Effector memory CD8-positive, alpha-beta T cell (primary cell): ENCODE data around the gene FAM107B.
"Not testable (repeated sequence)": the region's sequence is repeated elsewhere in the genome, so short reads cannot be mapped to it uniquely, and the experiment has no call there.

Source experiments
- ATAC-seq: fragments of 150-1000 bp; cut with Tn5 transposase; replicated peaks from 2 replicates; pipeline ENCODE4 v1.10.0; 2021; ENCODE audit warnings: mild to moderate bottlenecking, moderate library complexity
- DNase-seq, 3 experiments: peaks; one replicate each; pipeline ENCODE4 v3.0.0; 2021
- H3K27ac Mint-ChIP-seq, 2 donors: one replicate each; pipeline ENCODE4 v1.8.0; 2022; ENCODE audit warnings: mild to moderate bottlenecking in 2 of 2, mixed read lengths in 2 of 2, moderate library complexity in 2 of 2
- H3K27me3 Mint-ChIP-seq, 2 donors: one replicate each; pipeline ENCODE4 v1.8.0; 2022; ENCODE audit warnings: mixed read lengths in 2 of 2
- H3K36me3 Mint-ChIP-seq: one replicate; pipeline ENCODE4 v1.8.0; 2022; ENCODE audit warnings: mild to moderate bottlenecking, moderate library complexity, mixed read lengths; ENCODE audit not compliant: insufficient read depth
- H3K4me1 Mint-ChIP-seq, 2 donors: one replicate each; pipeline ENCODE4 v1.8.0; 2022; ENCODE audit warnings: low read depth in 2 of 2, mixed read lengths in 2 of 2
- H3K4me3 Mint-ChIP-seq, 2 donors: one replicate each; pipeline ENCODE4 v1.8.0; 2022; ENCODE audit warnings: mild to moderate bottlenecking in 2 of 2, mixed read lengths in 2 of 2, moderate library complexity in 2 of 2
- H3K9me3 Mint-ChIP-seq, 2 donors: one replicate each; pipeline ENCODE4 v1.8.0; 2022; ENCODE audit warnings: mixed read lengths in 2 of 2

The FAM107B gene

DNA sequence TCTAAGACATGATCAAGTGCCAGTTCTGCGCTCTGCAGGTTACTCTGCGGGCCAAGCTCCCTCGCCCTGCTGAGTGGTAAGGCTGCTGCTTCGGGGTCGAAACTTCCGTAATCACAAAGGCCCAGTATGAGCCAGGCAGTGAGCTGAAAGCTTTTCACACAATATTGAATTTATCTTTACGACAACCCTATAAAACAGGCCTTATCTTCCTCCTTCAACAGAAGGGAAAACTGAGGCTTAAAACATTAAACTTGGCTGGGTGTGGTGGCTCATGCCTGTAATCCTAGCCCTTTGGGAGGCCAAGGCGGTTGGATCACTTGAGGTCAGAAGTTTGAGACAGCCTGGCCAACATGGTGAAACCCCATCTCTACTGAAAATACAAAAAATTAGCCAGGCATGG lies 83.3 kb downstream of the FAM107B start:
- peaks cover 2% of the 10 kb centered on the region for H3K36me3 Mint-ChIP-seq
- H3K9me3 Mint-ChIP-seq, result no peaks in the 10 kb centered on the region
- DNase-seq (no peak), ATAC-seq (no peak)
- H3K4me3 Mint-ChIP-seq, result no peak overlapping the region
- H3K27ac Mint-ChIP-seq, result no peak overlapping the region
- H3K27me3 Mint-ChIP-seq, result peaks cover 0 to 7% of the 10 kb centered on the region in 2 donors
- peaks cover 1 to 9% of the 10 kb centered on the region in 2 donors for H3K4me1 Mint-ChIP-seq

GRCh38 chr10:14688606-14689005 lies 86.1 kb downstream of the FAM107B start:
- H3K27ac Mint-ChIP-seq, result no peak overlapping the region
- no peaks in the 10 kb centered on the region for H3K36me3 Mint-ChIP-seq
- H3K4me1 Mint-ChIP-seq, result peaks cover 1 to 9% of the 10 kb centered on the region in 2 donors
- peaks cover 0 to 7% of the 10 kb centered on the region in 2 donors for H3K27me3 Mint-ChIP-seq
- H3K4me3 Mint-ChIP-seq, result no peak overlapping the region
- DNase-seq (no peak), ATAC-seq (no peak)
- no peaks in the 10 kb centered on the region for H3K9me3 Mint-ChIP-seq

DNA sequence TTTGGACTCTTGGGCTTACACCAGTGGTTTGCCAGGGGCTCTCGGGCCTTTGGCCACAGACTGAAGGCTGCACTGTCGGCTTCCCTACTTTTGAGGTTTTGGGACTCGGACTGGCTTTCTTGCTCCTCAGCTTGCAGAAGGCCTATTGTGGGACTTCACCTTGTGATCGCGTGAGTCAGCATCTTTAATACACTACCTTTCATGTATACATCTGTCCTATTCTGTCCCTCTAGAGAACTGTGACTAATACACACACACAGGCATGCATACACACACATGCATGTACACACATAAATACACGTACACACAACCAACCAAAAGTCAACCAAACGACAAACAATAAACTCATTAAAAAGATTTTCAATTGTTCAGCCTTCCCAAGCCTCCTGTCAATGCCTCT lies 86.5 kb downstream of the FAM107B start:
- H3K27ac Mint-ChIP-seq, result not testable (repeated sequence)

DNA sequence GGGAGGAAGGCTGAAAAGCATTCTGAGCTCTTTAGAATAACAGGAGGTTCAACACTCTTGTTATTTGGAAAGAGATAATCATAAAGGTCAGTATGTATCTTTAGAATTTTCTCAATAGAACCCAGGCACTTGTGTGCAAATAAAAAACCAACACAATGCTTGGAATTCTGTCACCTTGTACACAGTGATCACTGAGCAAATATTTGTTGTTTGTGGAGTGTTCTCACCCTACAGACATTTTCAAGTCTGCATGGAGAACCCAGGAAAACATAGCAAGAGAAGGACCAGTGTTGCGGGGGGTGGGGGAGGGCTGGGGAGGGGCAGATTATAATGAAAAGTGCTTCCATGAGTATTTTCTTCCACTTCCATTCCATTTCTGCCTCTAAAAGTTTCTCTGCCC lies 87.4 kb downstream of the FAM107B start:
- Mint-ChIP-seq H3K4me1 (peaks cover 1 to 5% of the 10 kb centered on the region in 2 donors), H3K9me3 (no peaks in the 10 kb centered on the region), H3K27me3 (peaks cover 0 to 7% of the 10 kb centered on the region in 2 donors), H3K36me3 (no peaks in the 10 kb centered on the region), H3K27ac (no peak overlapping the region), H3K4me3 (no peak overlapping the region)
- ATAC-seq, result no peak
- no peak for DNase-seq

More for the DNA sequence above, 86.5 kb downstream of the FAM107B start:
- H3K36me3 Mint-ChIP-seq, H3K27me3 Mint-ChIP-seq, H3K9me3 Mint-ChIP-seq, H3K4me1 Mint-ChIP-seq, H3K4me3 Mint-ChIP-seq, DNase-seq, ATAC-seq: not testable (repeated sequence)

DNA sequence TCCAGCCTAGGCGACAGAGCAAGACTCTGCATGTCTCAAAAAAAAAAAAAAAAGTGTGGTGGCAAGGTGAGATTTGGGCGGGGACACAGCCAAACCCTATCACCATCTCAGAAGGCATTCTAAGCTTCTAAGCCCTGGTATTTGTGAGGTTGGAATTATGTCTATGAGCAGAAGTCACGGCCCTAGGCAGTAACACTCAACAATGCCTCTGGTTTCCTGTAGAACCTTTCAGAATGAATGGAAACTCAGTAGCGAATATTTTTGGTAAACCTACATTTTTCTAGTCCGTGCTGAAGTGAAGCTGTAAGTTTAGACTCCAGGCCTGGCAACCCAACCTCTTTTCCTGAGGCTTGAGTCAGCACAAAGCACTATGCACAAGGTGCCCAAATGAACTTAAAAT lies 88.3 kb downstream of the FAM107B start:
- no peak overlapping the region for H3K4me3 Mint-ChIP-seq
- no peaks in the 10 kb centered on the region for H3K27me3 Mint-ChIP-seq
- H3K36me3 Mint-ChIP-seq, result no peaks in the 10 kb centered on the region
- DNase-seq, result no peak
- ATAC-seq, result no peak
- no peak overlapping the region for H3K27ac Mint-ChIP-seq
- no peaks in the 10 kb centered on the region for H3K9me3 Mint-ChIP-seq
- peaks cover 0 to 1% of the 10 kb centered on the region in 2 donors for H3K4me1 Mint-ChIP-seq

DNA sequence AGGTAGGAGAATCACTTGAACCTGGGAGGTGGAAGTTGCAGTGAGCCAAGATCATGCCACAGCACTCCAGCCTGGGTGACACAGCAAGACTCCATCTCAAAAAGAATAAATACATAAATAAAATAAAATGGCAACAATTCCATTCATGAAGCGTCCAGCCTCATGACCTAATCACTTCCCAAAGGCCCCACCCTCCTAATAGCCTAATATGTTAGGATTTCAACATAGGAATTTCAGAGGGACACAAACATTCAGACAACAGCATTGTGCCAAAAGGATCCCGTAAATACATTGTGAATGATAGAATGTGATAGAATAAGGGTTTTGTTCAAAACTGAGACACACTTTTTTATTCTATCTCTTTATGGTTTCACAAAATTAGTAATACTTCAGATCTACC lies 90.3 kb downstream of the FAM107B start:
- Mint-ChIP-seq H3K27ac (no peak overlapping the region), H3K9me3 (no peaks in the 10 kb centered on the region), H3K4me1 (peaks cover 0 to 1% of the 10 kb centered on the region in 2 donors), H3K36me3 (no peaks in the 10 kb centered on the region), H3K27me3 (no peaks in the 10 kb centered on the region), H3K4me3 (no peak overlapping the region)
- ATAC-seq (no peak), DNase-seq (no peak)

DNA sequence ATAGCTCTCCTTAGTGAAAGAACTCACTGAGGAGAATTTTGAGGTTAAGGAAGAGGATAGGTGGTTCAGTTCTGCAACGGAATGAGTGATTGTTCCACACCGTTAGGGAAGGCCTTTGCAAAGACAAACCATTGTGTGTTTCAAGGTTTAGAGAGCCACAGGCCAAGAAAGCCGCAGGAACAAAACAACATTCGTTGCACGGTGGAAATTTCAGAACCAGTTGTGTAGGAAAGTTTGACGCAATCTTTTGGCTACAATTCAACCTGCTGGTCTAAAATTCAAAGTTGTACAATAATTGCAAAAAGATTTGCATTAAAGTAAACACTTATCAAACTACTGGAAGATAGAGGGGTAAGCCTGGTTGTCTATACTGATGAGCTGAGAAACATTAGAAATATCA lies 91.4 kb downstream of the FAM107B start:
- Mint-ChIP-seq H3K9me3 (no peaks in the 10 kb centered on the region), H3K36me3 (no peaks in the 10 kb centered on the region), H3K4me1 (peaks cover 0 to 1% of the 10 kb centered on the region in 2 donors), H3K4me3 (no peak overlapping the region), H3K27ac (no peak overlapping the region), H3K27me3 (no peaks in the 10 kb centered on the region)
- ATAC-seq (no peak), DNase-seq (no peak)

DNA sequence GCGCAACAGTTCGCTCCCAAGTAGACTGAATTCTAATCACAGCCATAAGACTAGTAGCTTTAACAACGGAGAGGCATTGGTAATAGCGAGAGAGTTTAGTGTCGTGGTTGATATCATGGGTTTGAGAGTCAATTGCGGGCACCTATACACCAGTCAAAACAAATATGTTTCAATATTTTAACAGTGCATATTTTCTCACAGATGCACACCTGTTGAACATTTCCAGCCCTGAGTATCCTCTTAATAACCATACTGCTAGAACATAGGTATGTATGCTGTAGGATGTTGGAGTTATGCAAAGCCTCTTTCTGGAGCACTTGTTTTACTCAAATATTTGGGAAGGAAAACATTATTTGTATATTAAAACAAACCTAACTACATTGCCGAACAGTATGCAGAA lies 92.9 kb downstream of the FAM107B start:
- Mint-ChIP-seq H3K4me3 (no peak overlapping the region), H3K4me1 (no peaks in the 10 kb centered on the region), H3K27ac (no peak overlapping the region), H3K36me3 (no peaks in the 10 kb centered on the region), H3K27me3 (no peaks in the 10 kb centered on the region), H3K9me3 (no peaks in the 10 kb centered on the region)
- ATAC-seq (no peak), DNase-seq (no peak)

DNA sequence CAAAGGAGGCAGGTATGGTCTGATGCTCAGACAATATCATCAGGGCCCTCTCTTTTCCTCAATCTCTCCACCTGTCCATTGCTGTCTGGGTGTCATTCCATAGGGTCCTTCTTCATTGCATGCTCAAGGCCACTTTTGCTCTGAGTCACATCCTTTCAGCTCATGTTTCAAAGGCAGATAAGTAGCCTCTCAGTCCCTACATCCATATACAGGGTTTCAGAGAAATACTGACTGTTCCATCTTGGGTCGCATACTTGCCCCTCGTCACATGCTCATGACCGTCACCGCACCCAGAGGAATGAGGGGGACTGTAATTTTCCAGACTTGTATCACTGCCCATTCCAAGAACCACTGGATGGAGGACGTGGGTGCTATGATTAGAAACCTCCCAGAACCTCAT lies 93.4 kb downstream of the FAM107B start:
- no peak overlapping the region for H3K27ac Mint-ChIP-seq
- H3K36me3 Mint-ChIP-seq, result no peaks in the 10 kb centered on the region
- DNase-seq, result no peak
- H3K4me1 Mint-ChIP-seq, result no peaks in the 10 kb centered on the region
- no peak overlapping the region for H3K4me3 Mint-ChIP-seq
- no peaks in the 10 kb centered on the region for H3K9me3 Mint-ChIP-seq
- ATAC-seq, result no peak
- no peaks in the 10 kb centered on the region for H3K27me3 Mint-ChIP-seq

GRCh38 chr10:14678637-14679036 lies 96.1 kb downstream of the FAM107B start:
- Mint-ChIP-seq H3K27ac (no peak overlapping the region), H3K4me1 (no peaks in the 10 kb centered on the region), H3K36me3 (no peaks in the 10 kb centered on the region), H3K4me3 (no peak overlapping the region), H3K9me3 (no peaks in the 10 kb centered on the region), H3K27me3 (no peaks in the 10 kb centered on the region)
- DNase-seq, result no peak
- ATAC-seq, result no peak

DNA sequence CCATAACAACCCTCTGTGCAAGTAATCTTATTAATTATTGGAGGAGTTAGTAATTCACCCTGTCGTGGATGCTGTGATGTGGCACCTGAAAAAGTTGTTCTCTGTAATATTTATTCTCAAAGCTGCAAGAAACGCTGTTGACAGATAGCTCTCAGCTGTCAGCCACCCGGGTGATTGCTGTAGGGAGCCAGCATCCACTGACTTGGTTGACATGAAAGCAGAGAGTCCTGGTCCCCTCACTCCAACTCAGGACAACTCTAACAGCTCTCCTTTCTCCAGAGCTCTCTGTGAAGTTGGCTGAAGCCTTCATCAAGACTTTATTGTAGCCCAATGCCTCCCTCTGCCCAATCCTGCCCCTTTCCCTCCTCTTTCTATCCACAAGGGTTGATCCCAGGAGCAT lies 98.0 kb downstream of the FAM107B start:
- H3K36me3 Mint-ChIP-seq, result no peaks in the 10 kb centered on the region
- no peak overlapping the region for H3K27ac Mint-ChIP-seq

GRCh38 chr10:14674376-14675050 lies 100.2 kb downstream of the FAM107B start:
- H3K4me3 Mint-ChIP-seq, result no peak overlapping the region
- DNase-seq, result no peak
- no peaks in the 10 kb centered on the region for H3K9me3 Mint-ChIP-seq
- ATAC-seq, result no peak
- no peaks in the 10 kb centered on the region for H3K36me3 Mint-ChIP-seq
- no peaks in the 10 kb centered on the region for H3K27me3 Mint-ChIP-seq
- peaks cover 0 to 2% of the 10 kb centered on the region in 2 donors for H3K4me1 Mint-ChIP-seq
- H3K27ac Mint-ChIP-seq, result no peak overlapping the region

More for the DNA sequence above, 98.0 kb downstream of the FAM107B start:
- H3K9me3 Mint-ChIP-seq, result no peaks in the 10 kb centered on the region
- DNase-seq (no peak), ATAC-seq (no peak)
- H3K4me3 Mint-ChIP-seq, result no peak overlapping the region
- H3K27me3 Mint-ChIP-seq, result no peaks in the 10 kb centered on the region
- H3K4me1 Mint-ChIP-seq, result no peaks in the 10 kb centered on the region

DNA sequence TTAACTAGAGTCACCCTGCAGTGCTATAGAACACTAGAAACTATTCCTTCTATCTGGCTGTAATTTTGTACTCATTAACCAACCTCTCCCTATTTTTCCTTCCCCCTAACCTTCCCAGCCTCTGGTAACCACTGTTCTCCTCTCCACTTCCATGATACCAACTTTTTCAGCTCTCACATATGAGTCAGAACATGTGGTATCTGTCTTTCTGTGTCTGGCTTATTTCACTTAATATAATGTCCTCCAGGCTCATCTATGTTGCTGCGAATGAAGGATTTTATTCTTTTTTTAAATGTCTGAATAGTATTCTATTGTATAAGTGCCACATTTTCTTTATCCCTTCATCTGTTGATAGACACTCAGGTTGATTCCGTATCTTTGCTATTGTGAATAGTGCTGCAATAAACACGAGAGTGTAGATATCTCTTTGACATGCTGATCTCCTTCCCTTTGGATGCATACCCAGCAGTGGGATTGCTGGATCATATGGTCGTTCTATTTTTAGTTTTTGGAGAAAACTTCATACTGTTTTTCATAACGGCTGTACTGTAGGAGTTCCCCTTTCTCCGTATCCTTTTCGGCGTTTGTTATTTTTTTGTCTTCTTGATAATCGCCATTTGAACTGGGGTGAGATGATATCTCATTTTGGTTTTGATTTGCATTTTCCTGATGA lies 101.4 kb downstream of the FAM107B start:
- peaks cover 0 to 4% of the 10 kb centered on the region in 2 donors for H3K4me1 Mint-ChIP-seq
- H3K27ac Mint-ChIP-seq, result no peak overlapping the region
- no peak overlapping the region for H3K4me3 Mint-ChIP-seq
- ATAC-seq (no peak), DNase-seq (no peak)
- H3K27me3 Mint-ChIP-seq, result no peaks in the 10 kb centered on the region
- H3K9me3 Mint-ChIP-seq, result no peaks in the 10 kb centered on the region
- peaks cover 5% of the 10 kb centered on the region for H3K36me3 Mint-ChIP-seq

DNA sequence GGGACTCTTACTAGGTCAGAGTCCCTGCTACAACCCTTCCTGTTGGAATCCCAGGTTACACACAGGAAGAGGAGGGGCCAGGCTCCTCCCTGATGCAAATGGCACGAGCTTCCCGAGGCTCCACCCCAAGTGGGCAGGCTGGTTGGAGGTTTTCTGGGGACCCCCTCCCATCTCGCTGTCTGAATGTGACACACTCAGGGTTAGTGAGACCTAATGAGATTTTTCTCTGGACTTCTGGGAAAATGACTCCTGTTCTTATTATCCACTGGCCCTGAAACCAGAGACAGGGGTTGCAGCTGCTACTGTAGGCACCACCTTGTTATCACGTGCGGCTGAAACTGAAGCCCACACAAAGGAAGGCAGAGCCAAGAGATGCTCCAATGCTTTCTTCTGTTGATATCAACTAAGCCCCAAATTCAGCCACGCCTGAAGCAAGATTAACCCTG lies 103.3 kb downstream of the FAM107B start:
- DNase-seq, result no peak
- Mint-ChIP-seq H3K4me3 (no peak overlapping the region), H3K36me3 (peaks cover 5% of the 10 kb centered on the region), H3K4me1 (peaks cover 4 to 5% of the 10 kb centered on the region in 2 donors), H3K27ac (no peak overlapping the region), H3K27me3 (no peaks in the 10 kb centered on the region), H3K9me3 (no peaks in the 10 kb centered on the region)
- ATAC-seq, result no peak
